Measurements from ENCODE around the gene ERVW-1. TPM values are rescaled to one million over a fixed set of nuclear protein-coding genes. Genes with fewer than 3 reads are reported as not detected.
A peak's percentile ranks its signal among the peaks of the same experiment; 100 is the strongest.
"Not testable (repeated sequence)": the region's sequence is repeated elsewhere in the genome, so short reads cannot be mapped to it uniquely, and the experiment has no call there.

Gene ERVW-1
- total and polyA plus RNA-seq, 3 donors from 2014 or later, result 7.5 to 17.5 (median 16.5) TPM

- H3K4me3 ChIP-seq; H3K27ac ChIP-seq; H3K4me1 ChIP-seq; H3K36me3 ChIP-seq (ENCODE audit: low read depth, missing control alignments); H3K9me3 ChIP-seq; H3K27me3 ChIP-seq; intact Hi-C loops (cut with DNase I; ENCODE audit: low total_unique reads); DNase-seq: not testable (repeated sequence)
- WGBS, 2 donors, result 90 to 94% methylated on average over 8 to 9 of the region's 9 CpGs
Observed at GRCh38 chr7:92468589-92468988, 9.2 kb downstream of the ERVW-1 start.

- H3K4me1 ChIP-seq, result no peaks in the 10 kb centered on the region
- no peaks in the 10 kb centered on the region for H3K27me3 ChIP-seq
- no peaks in the 10 kb centered on the region for H3K36me3 ChIP-seq (ENCODE audit: low read depth, missing control alignments)
- no peak for DNase-seq
- no peak overlapping the region for H3K27ac ChIP-seq
- TF ChIP-seq, protein P1, sequence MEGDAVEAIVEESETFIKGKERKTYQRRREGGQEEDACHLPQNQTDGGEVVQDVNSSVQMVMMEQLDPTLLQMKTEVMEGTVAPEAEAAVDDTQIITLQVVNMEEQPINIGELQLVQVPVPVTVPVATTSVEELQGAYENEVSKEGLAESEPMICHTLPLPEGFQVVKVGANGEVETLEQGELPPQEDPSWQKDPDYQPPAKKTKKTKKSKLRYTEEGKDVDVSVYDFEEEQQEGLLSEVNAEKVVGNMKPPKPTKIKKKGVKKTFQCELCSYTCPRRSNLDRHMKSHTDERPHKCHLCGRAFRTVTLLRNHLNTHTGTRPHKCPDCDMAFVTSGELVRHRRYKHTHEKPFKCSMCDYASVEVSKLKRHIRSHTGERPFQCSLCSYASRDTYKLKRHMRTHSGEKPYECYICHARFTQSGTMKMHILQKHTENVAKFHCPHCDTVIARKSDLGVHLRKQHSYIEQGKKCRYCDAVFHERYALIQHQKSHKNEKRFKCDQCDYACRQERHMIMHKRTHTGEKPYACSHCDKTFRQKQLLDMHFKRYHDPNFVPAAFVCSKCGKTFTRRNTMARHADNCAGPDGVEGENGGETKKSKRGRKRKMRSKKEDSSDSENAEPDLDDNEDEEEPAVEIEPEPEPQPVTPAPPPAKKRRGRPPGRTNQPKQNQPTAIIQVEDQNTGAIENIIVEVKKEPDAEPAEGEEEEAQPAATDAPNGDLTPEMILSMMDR (IDR thresholded peaks at IDR 0.05), result no peak
- no peak for TF ChIP-seq POLR2A (IDR thresholded peaks at IDR 0.05)
- intact Hi-C loops (cut with DNase I; ENCODE audit: low total_unique reads), result no loop called here
- 68 to 71% methylated on average over 2 of the region's 2 CpGs for WGBS, 2 donors
- no peak overlapping the region for H3K4me3 ChIP-seq
- no peaks in the 10 kb centered on the region for H3K9me3 ChIP-seq
Observed at GRCh38 chr7:92466682-92467081, 11.1 kb downstream of the ERVW-1 start.

DNA sequence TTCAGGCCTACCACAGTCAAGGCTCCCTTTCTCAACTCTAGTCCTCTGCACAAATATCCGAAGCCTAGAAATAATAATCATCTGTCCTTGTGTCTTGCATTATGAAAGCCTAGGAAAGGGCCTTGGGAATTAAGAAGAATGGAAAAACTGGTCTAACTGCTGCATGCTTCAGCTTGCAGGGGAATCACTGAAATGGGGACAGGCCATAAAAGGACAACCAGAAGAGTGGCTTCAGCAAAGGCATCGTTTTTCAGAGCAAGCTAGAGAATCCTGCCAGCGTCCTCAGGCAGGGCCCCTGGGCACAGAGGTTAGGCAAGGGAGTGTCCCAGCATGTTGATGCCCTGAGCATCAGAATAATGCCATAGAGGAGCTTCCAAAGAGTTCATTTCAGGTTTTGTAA, 13.2 kb downstream of the ERVW-1 start:
- Histone ChIP-seq H3K9me3 (no peaks in the 10 kb centered on the region), H3K27me3 (no peaks in the 10 kb centered on the region), H3K27ac (no peak overlapping the region), H3K4me3 (no peak overlapping the region), H3K4me1 (no peaks in the 10 kb centered on the region), H3K36me3 (ENCODE audit: low read depth, missing control alignments) (no peaks in the 10 kb centered on the region)
- DNase-seq, result no peak
- intact Hi-C loops (cut with DNase I; ENCODE audit: low total_unique reads), result no loop called here
- 77% methylated on average over 3 of the region's 3 CpGs for WGBS, 2 donors
- TF ChIP-seq, protein P1 (IDR thresholded peaks at IDR 0.05), result no peak

- Histone ChIP-seq H3K4me3 (no peak overlapping the region), H3K27ac (no peak overlapping the region), H3K4me1 (no peaks in the 10 kb centered on the region), H3K9me3 (no peaks in the 10 kb centered on the region), H3K27me3 (no peaks in the 10 kb centered on the region), H3K36me3 (ENCODE audit: low read depth, missing control alignments) (no peaks in the 10 kb centered on the region)
- TF ChIP-seq POLR2A (IDR thresholded peaks at IDR 0.05), result no peak
- TF ChIP-seq, protein P1 (IDR thresholded peaks at IDR 0.05), result no peak
- 89 to 96% methylated on average over 3 of the region's 3 CpGs for WGBS, 2 donors
- DNase-seq, result no peak
- intact Hi-C loops (cut with DNase I; ENCODE audit: low total_unique reads), result no loop called here
Observed at GRCh38 chr7:92462560-92462959, 15.2 kb downstream of the ERVW-1 start.

DNA sequence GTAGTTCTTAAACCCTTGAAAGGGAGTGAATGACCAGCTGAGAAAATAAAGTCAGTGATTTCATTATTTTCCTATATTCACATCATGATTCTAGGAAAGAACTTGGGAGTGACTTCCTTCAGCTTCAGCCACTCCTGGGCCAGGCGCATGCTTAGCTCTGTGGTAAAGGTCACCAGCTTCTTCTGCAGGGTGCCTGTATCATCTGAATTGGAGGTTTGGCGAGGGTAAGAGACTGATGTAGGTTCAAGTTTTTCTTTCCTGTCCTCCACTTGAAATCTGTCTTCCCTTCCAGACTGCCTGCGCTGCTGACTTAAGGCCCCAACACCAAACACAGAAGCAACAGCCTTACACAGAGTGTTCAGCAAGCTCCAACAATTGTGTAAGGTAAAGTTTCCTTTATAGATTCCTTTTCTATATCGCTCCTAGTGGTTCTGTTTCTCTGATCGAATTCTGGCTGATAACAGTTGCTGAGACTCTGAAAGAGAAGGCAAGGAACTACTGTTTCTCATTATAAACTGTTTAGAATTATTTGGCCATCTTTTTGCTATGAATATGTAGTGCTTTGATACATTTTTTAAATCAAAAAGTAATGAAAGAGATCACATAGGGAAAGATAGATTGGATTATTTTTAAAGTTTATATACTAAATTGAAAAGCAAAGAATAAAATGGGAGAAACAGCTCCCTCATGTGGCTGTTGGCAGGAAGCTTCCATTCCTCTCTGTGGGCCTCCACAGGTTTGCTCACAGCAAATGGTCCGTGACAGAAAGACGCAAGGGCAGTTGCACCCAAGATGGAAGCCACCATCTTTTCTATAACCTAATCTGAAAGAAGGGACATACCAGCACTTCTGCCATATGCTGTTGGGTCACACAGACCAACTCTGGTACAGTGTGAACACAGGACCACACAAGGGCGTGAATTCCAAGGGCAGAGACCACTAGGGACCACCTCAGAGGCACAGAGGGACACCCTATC, 16.4 kb downstream of the ERVW-1 start:
- intact Hi-C loops (cut with DNase I; ENCODE audit: low total_unique reads), result no loop called here

More for the DNA sequence above, 16.4 kb downstream of the ERVW-1 start:
- 69 to 74% methylated on average over 8 of the region's 8 CpGs for WGBS, 2 donors
- DNase-seq, result peak; percentile 49
- Histone ChIP-seq H3K36me3 (ENCODE audit: low read depth, missing control alignments) (no peaks in the 10 kb centered on the region), H3K27ac (no peak overlapping the region), H3K4me3 (no peak overlapping the region), H3K9me3 (no peaks in the 10 kb centered on the region), H3K27me3 (no peaks in the 10 kb centered on the region), H3K4me1 (no peaks in the 10 kb centered on the region)
- TF ChIP-seq, protein P1 (IDR thresholded peaks at IDR 0.05), result peak in 2 of 3 experiments; percentile 29 to 50
- TF ChIP-seq POLR2A (IDR thresholded peaks at IDR 0.05), result no peak

Measured in testis (tissue), 3 donors.